ENCODE measurements around the gene PGPEP1. TPM values are rescaled to one million over a fixed set of nuclear protein-coding genes. Genes with fewer than 3 reads are reported as not detected.
A peak's percentile ranks its signal among the peaks of the same experiment; 100 is the strongest.
"Not testable (repeated sequence)": the region's sequence is repeated elsewhere in the genome, so short reads cannot be mapped to it uniquely, and the experiment has no call there.

The PGPEP1 gene
- total RNA-seq, 1 experiment from 2014 or later, result 11.4 TPM

DNA sequence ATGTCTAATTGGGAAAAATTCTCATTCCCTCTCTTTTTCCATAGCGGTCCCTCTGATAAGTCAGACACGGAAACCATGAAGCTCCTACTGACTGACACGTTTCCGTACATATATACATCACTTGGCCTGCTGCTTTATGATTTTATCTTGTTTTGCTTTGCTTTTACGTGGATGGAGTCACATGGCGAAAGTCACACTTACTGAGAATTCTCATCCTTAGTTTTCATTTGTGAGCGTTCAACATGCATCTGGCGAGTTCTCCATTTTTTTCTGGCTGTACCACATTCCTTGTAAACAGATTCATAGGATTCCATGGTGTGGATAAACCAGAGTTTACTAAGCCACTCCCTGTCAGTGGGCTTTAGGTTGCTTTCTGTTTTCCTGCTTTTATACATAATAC, 21.2 kb downstream of the PGPEP1 start:
- Histone ChIP-seq H3K4me1 (ENCODE audit: insufficient read depth, low read length) (peaks cover 19% of the 10 kb centered on the region), H2AFZ (ENCODE audit: low read length) (no peak overlapping the region), H3K4me2 (ENCODE audit: low read length) (no peak overlapping the region), H3F3A (ENCODE audit: low read length, unreplicated experiment) (no peaks in the 10 kb centered on the region), H3K79me2 (ENCODE audit: low read length) (no peaks in the 10 kb centered on the region), H3K9me2 (replicated peaks; ENCODE audit: low read length) (no peaks in the 10 kb centered on the region), H3K27me3 (ENCODE audit: low read length) (no peaks in the 10 kb centered on the region), H3K4me3 (ENCODE audit: low read length) (no peak overlapping the region), H3K9ac (ENCODE audit: low read length) (no peak overlapping the region), H3K27ac (ENCODE audit: low read length) (no peak overlapping the region), H3K9me3 (ENCODE audit: low read length) (no peaks in the 10 kb centered on the region), H4K20me1 (ENCODE audit: low read length) (no peaks in the 10 kb centered on the region), H3K36me3 (ENCODE audit: low read depth, low read length) (no peaks in the 10 kb centered on the region)
- BruUV-seq (replicated peaks), result no TSS peak
- ChIA-PET POLR2A (ENCODE audit: unreplicated experiment) (no interaction called here), CTCF (no interaction called here)
- ATAC-seq (no peak), DNase-seq (no peak)
- intact Hi-C loops (cut with micrococcal nuclease), result no loop called here
- TF ChIP-seq, protein P1, sequence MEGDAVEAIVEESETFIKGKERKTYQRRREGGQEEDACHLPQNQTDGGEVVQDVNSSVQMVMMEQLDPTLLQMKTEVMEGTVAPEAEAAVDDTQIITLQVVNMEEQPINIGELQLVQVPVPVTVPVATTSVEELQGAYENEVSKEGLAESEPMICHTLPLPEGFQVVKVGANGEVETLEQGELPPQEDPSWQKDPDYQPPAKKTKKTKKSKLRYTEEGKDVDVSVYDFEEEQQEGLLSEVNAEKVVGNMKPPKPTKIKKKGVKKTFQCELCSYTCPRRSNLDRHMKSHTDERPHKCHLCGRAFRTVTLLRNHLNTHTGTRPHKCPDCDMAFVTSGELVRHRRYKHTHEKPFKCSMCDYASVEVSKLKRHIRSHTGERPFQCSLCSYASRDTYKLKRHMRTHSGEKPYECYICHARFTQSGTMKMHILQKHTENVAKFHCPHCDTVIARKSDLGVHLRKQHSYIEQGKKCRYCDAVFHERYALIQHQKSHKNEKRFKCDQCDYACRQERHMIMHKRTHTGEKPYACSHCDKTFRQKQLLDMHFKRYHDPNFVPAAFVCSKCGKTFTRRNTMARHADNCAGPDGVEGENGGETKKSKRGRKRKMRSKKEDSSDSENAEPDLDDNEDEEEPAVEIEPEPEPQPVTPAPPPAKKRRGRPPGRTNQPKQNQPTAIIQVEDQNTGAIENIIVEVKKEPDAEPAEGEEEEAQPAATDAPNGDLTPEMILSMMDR (conservative IDR thresholded peaks at IDR 0.05; ENCODE audit: low read depth, low read length), result no peak
- no peak for TF ChIP-seq EZH2phosphoT487 (IDR thresholded peaks at IDR 0.05; ENCODE audit: borderline replicate concordance, low read length)
- TF ChIP-seq EZH2 (IDR thresholded peaks at IDR 0.05; ENCODE audit: low read length, unreplicated experiment), result no peak

DNA sequence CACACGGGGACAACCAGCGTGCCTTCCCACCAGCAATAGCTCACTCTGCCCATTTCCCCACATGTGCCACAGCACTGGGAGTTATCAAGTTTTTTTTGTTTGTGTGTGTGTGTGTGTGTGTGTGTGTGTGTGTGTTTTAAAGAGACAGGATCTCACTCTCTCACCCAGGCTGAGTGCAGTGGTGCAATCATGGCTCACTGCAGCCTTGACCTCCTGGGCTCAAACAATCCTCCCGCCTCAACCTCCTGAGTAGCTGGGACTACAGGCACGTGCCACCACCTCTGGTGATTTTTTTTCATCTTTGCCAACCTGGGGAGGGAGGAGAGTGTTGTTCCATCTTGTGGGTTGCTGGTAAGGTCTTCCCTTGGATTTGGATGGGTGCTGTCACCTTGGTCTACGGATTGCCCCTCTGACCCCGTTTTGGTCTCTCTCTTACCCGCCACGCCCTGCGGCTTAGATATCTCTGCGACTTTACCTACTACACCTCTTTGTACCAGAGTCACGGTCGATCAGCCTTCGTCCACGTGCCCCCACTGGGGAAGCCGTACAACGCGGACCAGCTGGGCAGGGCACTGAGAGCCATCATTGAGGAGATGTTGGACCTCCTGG, 22.6 kb downstream of the PGPEP1 start:
- no peaks in the 10 kb centered on the region for H3K27me3 ChIP-seq (ENCODE audit: low read length)
- H3K4me2 ChIP-seq (ENCODE audit: low read length), result no peak overlapping the region
- no peaks in the 10 kb centered on the region for H4K20me1 ChIP-seq (ENCODE audit: low read length)
- CTCF ChIA-PET, result interaction anchor here (0.7 kb wide), 1 partner anchor 154 kb away, joined by 5 read pairs; no protein-coding TSS in a partner anchor
- H2AFZ ChIP-seq (ENCODE audit: low read length), result no peak overlapping the region
- TF ChIP-seq, protein P1 (conservative IDR thresholded peaks at IDR 0.05; ENCODE audit: low read depth, low read length), result no peak
- TF ChIP-seq EZH2phosphoT487 (IDR thresholded peaks at IDR 0.05; ENCODE audit: borderline replicate concordance, low read length) (no peak), EZH2 (IDR thresholded peaks at IDR 0.05; ENCODE audit: low read length, unreplicated experiment) (no peak)
- no peaks in the 10 kb centered on the region for H3K9me2 ChIP-seq (replicated peaks; ENCODE audit: low read length)
- no peak overlapping the region for H3K27ac ChIP-seq (ENCODE audit: low read length)
- no peak overlapping the region for H3K4me3 ChIP-seq (ENCODE audit: low read length)
- no peaks in the 10 kb centered on the region for H3F3A ChIP-seq (ENCODE audit: low read length, unreplicated experiment)
- no peak overlapping the region for H3K9ac ChIP-seq (ENCODE audit: low read length)
- H3K4me1 ChIP-seq (ENCODE audit: insufficient read depth, low read length), result peaks cover 19% of the 10 kb centered on the region
- no peak for ATAC-seq
- BruUV-seq (replicated peaks), result no TSS peak
- no peaks in the 10 kb centered on the region for H3K36me3 ChIP-seq (ENCODE audit: low read depth, low read length)
- no peak for DNase-seq
- POLR2A ChIA-PET (ENCODE audit: unreplicated experiment), result no interaction called here
- H3K9me3 ChIP-seq (ENCODE audit: low read length), result no peaks in the 10 kb centered on the region
- no peaks in the 10 kb centered on the region for H3K79me2 ChIP-seq (ENCODE audit: low read length)
- intact Hi-C loops (cut with micrococcal nuclease), result no loop called here

DNA sequence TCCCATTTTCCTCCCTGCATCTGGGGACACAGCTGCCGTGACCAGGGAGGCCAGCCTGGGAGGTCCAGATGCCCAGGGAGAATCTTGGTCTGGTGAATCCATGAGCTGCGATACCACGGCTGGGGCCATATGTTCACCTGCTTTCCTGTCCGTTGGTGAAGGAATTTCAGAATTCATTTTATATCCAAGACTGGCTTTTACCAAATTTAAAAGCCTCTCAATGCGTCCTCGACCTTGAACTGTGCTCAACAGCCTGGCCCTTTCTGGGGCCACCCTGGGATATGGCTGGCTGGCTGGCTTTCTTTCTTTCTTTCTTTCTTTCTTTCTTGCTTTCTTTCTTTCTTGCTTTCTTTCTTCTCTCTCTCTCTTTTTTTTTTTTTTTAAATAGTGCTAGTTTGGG, 23.4 kb downstream of the PGPEP1 start:
- CTCF ChIA-PET, result interaction anchor here (0.6 kb wide), 1 partner anchor 24 kb away, joined by 5 read pairs; no protein-coding TSS in a partner anchor

DNA sequence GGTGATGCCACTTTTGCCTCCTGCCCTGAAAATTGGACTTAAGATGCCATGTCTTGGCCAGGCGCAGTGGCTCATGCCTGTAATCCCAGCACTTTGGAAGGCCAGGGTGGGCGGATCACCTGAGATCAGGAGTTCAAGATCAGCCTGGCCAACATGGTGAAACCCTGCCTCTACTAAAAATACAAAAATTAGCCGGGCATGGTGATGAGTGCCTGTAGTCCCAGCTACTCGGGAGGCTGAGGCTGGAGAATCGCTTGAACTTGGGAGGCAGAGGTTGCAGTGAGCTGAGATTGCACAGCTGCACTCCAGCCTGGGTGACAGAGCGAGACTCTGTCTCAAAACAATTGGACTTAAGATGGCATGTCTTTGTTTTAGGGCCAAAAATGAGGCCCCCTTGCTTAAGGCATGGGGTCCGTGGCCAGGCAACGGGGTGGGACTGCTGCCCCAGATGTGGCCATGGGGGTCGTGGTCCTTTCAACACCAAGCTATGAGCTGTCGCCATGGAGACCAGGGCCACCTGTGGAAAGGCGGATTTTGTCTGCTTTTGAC, 24.0 kb downstream of the PGPEP1 start:
- H3K4me2 ChIP-seq (ENCODE audit: low read length), result peak overlapping the region; percentile 49
- peak overlapping the region; percentile 21; the same call in 1 of the 2 replicates for H3K27ac ChIP-seq (ENCODE audit: low read length)
- H3K9me3 ChIP-seq (ENCODE audit: low read length); H3K9me2 ChIP-seq (replicated peaks; ENCODE audit: low read length); H3K36me3 ChIP-seq (ENCODE audit: low read depth, low read length); H4K20me1 ChIP-seq (ENCODE audit: low read length); H2AFZ ChIP-seq (ENCODE audit: low read length); H3F3A ChIP-seq (ENCODE audit: low read length, unreplicated experiment); H3K4me3 ChIP-seq (ENCODE audit: low read length); H3K79me2 ChIP-seq (ENCODE audit: low read length); DNase-seq; H3K27me3 ChIP-seq (ENCODE audit: low read length): not testable (repeated sequence)
- H3K4me1 ChIP-seq (ENCODE audit: insufficient read depth, low read length), result peaks cover 19% of the 10 kb centered on the region
- peak overlapping the region; percentile 8; the same call in 1 of the 2 replicates for H3K9ac ChIP-seq (ENCODE audit: low read length)
- intact Hi-C loops (cut with micrococcal nuclease), result loop anchor here (2.0 kb wide), 1 partner anchor 16 kb away; no protein-coding TSS in a partner anchor
- POLR2A ChIA-PET (ENCODE audit: unreplicated experiment), result interaction anchor here (0.8 kb wide), 1 partner anchor 16 kb away, joined by 3 read pairs; no protein-coding TSS in a partner anchor
- CTCF ChIA-PET, result interaction anchor here (0.6 to 1.0 kb wide), 2 partner anchors 22 to 24 kb away, joined by 5 to 8 read pairs; partner anchors contain the start of gene GDF15
- BruUV-seq (replicated peaks), result TSS peak; percentile 99
- ATAC-seq, result peak; percentile 12; the same call in 1 of the 2 replicates

More for the DNA sequence above, 23.4 kb downstream of the PGPEP1 start:
- Histone ChIP-seq H3K4me2 (ENCODE audit: low read length) (no peak overlapping the region), H3K79me2 (ENCODE audit: low read length) (no peaks in the 10 kb centered on the region), H3K9me2 (replicated peaks; ENCODE audit: low read length) (no peaks in the 10 kb centered on the region), H3K27ac (ENCODE audit: low read length) (no peak overlapping the region), H3K9me3 (ENCODE audit: low read length) (no peaks in the 10 kb centered on the region), H3K4me1 (ENCODE audit: insufficient read depth, low read length) (peaks cover 19% of the 10 kb centered on the region), H3K4me3 (ENCODE audit: low read length) (no peak overlapping the region), H3K9ac (ENCODE audit: low read length) (no peak overlapping the region), H3K27me3 (ENCODE audit: low read length) (no peaks in the 10 kb centered on the region), H3K36me3 (ENCODE audit: low read depth, low read length) (no peaks in the 10 kb centered on the region), H2AFZ (ENCODE audit: low read length) (no peak overlapping the region), H4K20me1 (ENCODE audit: low read length) (no peaks in the 10 kb centered on the region), H3F3A (ENCODE audit: low read length, unreplicated experiment) (no peaks in the 10 kb centered on the region)
- ATAC-seq (no peak), DNase-seq (no peak)
- no TSS peak for BruUV-seq (replicated peaks)
- POLR2A ChIA-PET (ENCODE audit: unreplicated experiment), result interaction anchor here (0.8 kb wide), 1 partner anchor 17 kb away, joined by 3 read pairs; no protein-coding TSS in a partner anchor
- intact Hi-C loops (cut with micrococcal nuclease), result loop anchor here (2.0 kb wide), 1 partner anchor 17 kb away; no protein-coding TSS in a partner anchor
- TF ChIP-seq EZH2phosphoT487 (IDR thresholded peaks at IDR 0.05; ENCODE audit: borderline replicate concordance, low read length) (no peak), EZH2 (IDR thresholded peaks at IDR 0.05; ENCODE audit: low read length, unreplicated experiment) (no peak)
- TF ChIP-seq, protein P1 (conservative IDR thresholded peaks at IDR 0.05; ENCODE audit: low read depth, low read length), result no peak
